H1 (cell line): ENCODE results near the gene MGAT5. TPM values are rescaled to one million over a fixed set of nuclear protein-coding genes. Genes with fewer than 3 reads are reported as not detected.

Experiments used
- ATF2 ChIP-seq: IDR thresholded peaks from 2 replicates; pipeline ENCODE4 v1.6.1; 2012; ENCODE audit warnings: low read length, inconsistent platforms
- GTF2F1 ChIP-seq: IDR thresholded peaks from 2 replicates; pipeline ENCODE4 v1.6.1; 2012; ENCODE audit warnings: low read depth, low read length, improper control_type of control experiment, borderline replicate concordance
- KDM4A ChIP-seq: IDR thresholded peaks from one replicate; pipeline ENCODE4 v1.7.1; 2012; ENCODE audit warnings: low read depth, mild to moderate bottlenecking, moderate library complexity, low read length, inconsistent platforms; ENCODE audit not compliant: severe bottlenecking
- NRF1 ChIP-seq: IDR thresholded peaks from 2 replicates; pipeline ENCODE4 v1.6.1; 2011; ENCODE audit warnings: mild to moderate bottlenecking, low read depth, low read length, improper control_type of control experiment
- PHF8 ChIP-seq: fragments of 200-600 bp; sonication (generic); conservative IDR thresholded peaks from 2 replicates; pipeline ENCODE4 v1.7.1; 2012; ENCODE audit warnings: low read depth, mild to moderate bottlenecking, inconsistent platforms, low read length, moderate library complexity
- SIRT6 ChIP-seq: IDR thresholded peaks from one replicate; pipeline ENCODE4 v1.7.1; 2012; ENCODE audit warnings: low read length, inconsistent platforms
- SRF ChIP-seq: IDR thresholded peaks from 2 replicates; pipeline ENCODE4 v1.6.1; 2011; ENCODE audit warnings: mild to moderate bottlenecking, low read depth, low read length, moderate library complexity
- polyA plus RNA-seq, 7 experiments: library from polyadenylated mRNA; depleted of rRNA in 3 of 7; stranded (reverse) in 5 of 7; unstranded in 2 of 7; fragments of >200 nt in 5 of 7; fragments of 200-250 nt in 2 of 7; gene quantifications; 1 replicate in 5 of 7; 2 replicates in 1 of 7; 4 replicates in 1 of 7; pipeline versions ENCODE4 v1.2.1 to v1.2.3, GENCODE V29; 2011 to 2013; ENCODE audit warnings: missing spikeins in 2 of 7, mixed read lengths in 2 of 7
- total RNA-seq: library from RNA; stranded (reverse); fragmentation: NEBNext Ultra II Directional; extraction: Animal tissue kit (Norgen Biotek cat#: 25700); gene quantifications from 2 replicates; pipeline ENCODE4 v1.2.1, GENCODE V29; 2021

Gene MGAT5
- total and polyA plus RNA-seq, 2 of the 8 experiments (the other 6 are each of a cell fraction or from before 2014, with no cell fraction given), result 11.2 to 49.2 TPM

- TF ChIP-seq PHF8, result no peak
- no peak for TF ChIP-seq NRF1
- TF ChIP-seq SRF, result no peak
- no peak for TF ChIP-seq ATF2
- TF ChIP-seq GTF2F1, result no peak
- TF ChIP-seq KDM4A, result no peak
- no peak for TF ChIP-seq SIRT6
Observed at GRCh38 chr2:134440336-134440909, 186.6 kb downstream of the MGAT5 start (continued).
